ENCODE measurements around the gene DDX51.

Gene DDX51

GRCh38 chr12:132179431-132180362 lies 35.6 kb upstream of the DDX51 start:
- DNase-seq (ENCODE audit: low read depth in 2 of 2) = no peak

- no peak for DNase-seq (ENCODE audit: low read depth in 2 of 2)
Measured at GRCh38 chr12:132178801-132179401, 34.8 kb upstream of the DDX51 start.

GRCh38 chr12:132178316-132178715 lies 34.2 kb upstream of the DDX51 start:
- no peak for DNase-seq (ENCODE audit: low read depth in 2 of 2)

- DNase-seq (ENCODE audit: low read depth in 2 of 2) = no peak
Measured at GRCh38 chr12:132176920-132177551, 32.9 kb upstream of the DDX51 start.

GRCh38 chr12:132176385-132176919 lies 32.3 kb upstream of the DDX51 start:
- DNase-seq (ENCODE audit: low read depth in 2 of 2) = no peak

- DNase-seq (ENCODE audit: low read depth in 2 of 2) = no peak
Measured at GRCh38 chr12:132175496-132176384, 31.6 kb upstream of the DDX51 start.

- no peak for DNase-seq (ENCODE audit: low read depth in 2 of 2)
Measured at GRCh38 chr12:132174839-132175490, 30.8 kb upstream of the DDX51 start.

- no peak for DNase-seq (ENCODE audit: low read depth in 2 of 2)
Measured at GRCh38 chr12:132174015-132174838, 30.1 kb upstream of the DDX51 start.

- DNase-seq (ENCODE audit: low read depth in 2 of 2) = no peak
Measured at GRCh38 chr12:132173135-132174014, 29.3 kb upstream of the DDX51 start.

GRCh38 chr12:132172619-132173018 lies 28.5 kb upstream of the DDX51 start:
- no peak for DNase-seq (ENCODE audit: low read depth in 2 of 2)

GRCh38 chr12:132171968-132172521 lies 27.9 kb upstream of the DDX51 start:
- DNase-seq (ENCODE audit: low read depth in 2 of 2) = no peak

- no peak for DNase-seq (ENCODE audit: low read depth in 2 of 2)
Measured at GRCh38 chr12:132171293-132171967, 27.3 kb upstream of the DDX51 start.

- DNase-seq (ENCODE audit: low read depth in 2 of 2) = no peak
Measured at GRCh38 chr12:132170637-132171292, 26.6 kb upstream of the DDX51 start.

GRCh38 chr12:132170094-132170636 lies 26.0 kb upstream of the DDX51 start:
- no peak for DNase-seq (ENCODE audit: low read depth in 2 of 2)

GRCh38 chr12:132169376-132169775 lies 25.3 kb upstream of the DDX51 start:
- no peak for DNase-seq (ENCODE audit: low read depth in 2 of 2)

- DNase-seq (ENCODE audit: low read depth in 2 of 2) = no peak
Measured at GRCh38 chr12:132168311-132169031, 24.4 kb upstream of the DDX51 start.
